Neural cell (in vitro differentiated cells): Measurements from ENCODE around the gene HAPLN2. TPM values are rescaled to one million over a fixed set of nuclear protein-coding genes. Genes with fewer than 3 reads are reported as not detected.

Source experiments
- H2AFZ ChIP-seq: fragments of 200-600, 300-800 bp; sonication (generic), shearing (Covaris generic); 2 replicates; pipeline ENCODE4 v1.6.0; 2014; ENCODE audit warnings: low read depth, mild to moderate bottlenecking, antibody characterized with exemption, low read length, moderate library complexity
- H3F3A ChIP-seq: fragments of 200-600 bp; shearing (Covaris generic); 2 replicates; pipeline ENCODE4 v1.6.1; 2016; ENCODE audit warnings: mild to moderate bottlenecking, moderate library complexity, mixed read lengths, antibody characterized with exemption, low read length; ENCODE audit not compliant: insufficient read depth, poor library complexity, severe bottlenecking
- H3K27ac ChIP-seq: fragments of 200-600, 300-800 bp; sonication (generic), shearing (Covaris generic); 2 replicates; pipeline ENCODE4 v1.5.1; 2014; ENCODE audit warnings: mild to moderate bottlenecking, low read length, moderate library complexity
- H3K27me3 ChIP-seq: fragments of 300-800, 200-600 bp; sonication (generic), shearing (Covaris generic); 2 replicates; pipeline ENCODE4 v1.6.0; 2014; ENCODE audit warnings: mild to moderate bottlenecking, low read depth, low read length, moderate library complexity; ENCODE audit not compliant: insufficient read depth
- H3K36me3 ChIP-seq: fragments of 300-800, 200-600 bp; sonication (generic), shearing (Covaris generic); 2 replicates; pipeline ENCODE4 v1.5.1; 2014; ENCODE audit warnings: mild to moderate bottlenecking, antibody characterized with exemption, low read length, moderate library complexity; ENCODE audit not compliant: insufficient read depth
- H3K4me2 ChIP-seq: fragments of 300-800, 200-600 bp; sonication (generic), shearing (Covaris generic); 2 replicates; pipeline ENCODE4 v1.6.0; 2014; ENCODE audit warnings: mild to moderate bottlenecking, low read length
- H3K4me3 ChIP-seq: fragments of 300-800, 200-600 bp; sonication (generic), shearing (Covaris generic); 2 replicates; pipeline ENCODE4 v1.5.1; 2014; ENCODE audit warnings: mild to moderate bottlenecking, low read length, moderate library complexity
- H3K79me2 ChIP-seq: fragments of 200-600 bp; shearing (Covaris generic); replicated peaks from 2 replicates; pipeline ENCODE4 v1.6.0; 2014; ENCODE audit warnings: mild to moderate bottlenecking, low read length, moderate library complexity; ENCODE audit not compliant: insufficient read depth
- H3K9ac ChIP-seq: fragments of 300-800, 200-600 bp; sonication (generic), shearing (Covaris generic); 2 replicates; pipeline ENCODE4 v1.6.1; 2016; ENCODE audit warnings: mild to moderate bottlenecking, low read length, mixed read lengths
- H3K9me2 ChIP-seq: fragments of 200-600 bp; shearing (Covaris generic); 2 replicates; pipeline ENCODE4 v1.6.1; 2016; ENCODE audit warnings: mild to moderate bottlenecking, low read length, mixed read lengths; ENCODE audit not compliant: insufficient read depth
- H3K9me3 ChIP-seq: fragments of 200-600, 300-800 bp; sonication (generic), shearing (Covaris generic); 2 replicates; pipeline ENCODE4 v1.6.1; 2016; ENCODE audit warnings: mild to moderate bottlenecking, mixed run types, low read length, moderate library complexity, mixed read lengths
- H4K20me1 ChIP-seq: fragments of 200-600 bp; shearing (Covaris generic); 2 replicates; pipeline ENCODE4 v1.6.1; 2016; ENCODE audit warnings: mild to moderate bottlenecking, mixed run types; ENCODE audit not compliant: insufficient read depth
- EP300 ChIP-seq: fragments of 450-650 bp; conservative IDR thresholded peaks from 2 replicates; pipeline ENCODE4 v1.6.1; 2014; ENCODE audit warnings: antibody characterized with exemption, mild to moderate bottlenecking, moderate library complexity; ENCODE audit not compliant: poor library complexity, severe bottlenecking
- EZH2 ChIP-seq: fragments of 200-600, 300-800 bp; shearing (Covaris generic), sonication (generic); IDR thresholded peaks from 2 replicates; pipeline ENCODE4 v1.6.1; 2014; ENCODE audit warnings: antibody characterized with exemption, low read length, borderline replicate concordance, mild to moderate bottlenecking; ENCODE audit not compliant: insufficient read depth, poor library complexity, severe bottlenecking
- MXI1 ChIP-seq: fragments of 450-650 bp; conservative IDR thresholded peaks from 2 replicates; pipeline ENCODE4 v1.6.1; 2014; ENCODE audit warnings: antibody characterized with exemption, mild to moderate bottlenecking; ENCODE audit not compliant: poor library complexity, severe bottlenecking
- POLR2AphosphoS5 ChIP-seq: IDR thresholded peaks from 2 replicates; pipeline ENCODE4 v1.6.1; 2012
- RAD21 ChIP-seq: fragments of 450-650 bp; conservative IDR thresholded peaks from 2 replicates; pipeline ENCODE4 v1.6.1; 2014; ENCODE audit warnings: antibody characterized with exemption, mild to moderate bottlenecking, moderate library complexity
- SMC3 ChIP-seq: fragments of 450-650 bp; conservative IDR thresholded peaks from 2 replicates; pipeline ENCODE4 v1.6.1; 2014; ENCODE audit warnings: antibody characterized with exemption, mild to moderate bottlenecking, moderate library complexity; ENCODE audit not compliant: poor library complexity
- TAF1 ChIP-seq: IDR thresholded peaks from 2 replicates; pipeline ENCODE4 v1.6.1; 2012; ENCODE audit warnings: low read depth
- polyA plus RNA-seq: library from polyadenylated mRNA; depleted of rRNA; stranded (reverse); fragments of >200 nt; gene quantifications from 2 replicates; pipeline ENCODE4 v1.2.3, GENCODE V29; 2014
- TF ChIP-seq, protein P1 (sequence below): fragments of 450-650 bp; IDR thresholded peaks from 2 replicates; pipeline ENCODE4 v1.5.1; 2014; ENCODE audit warnings: antibody characterized with exemption, mild to moderate bottlenecking, moderate library complexity; ENCODE audit not compliant: poor library complexity, severe bottlenecking
- TF ChIP-seq, protein P2 (sequence below): IDR thresholded peaks from 2 replicates; pipeline ENCODE4 v1.6.1; 2012; ENCODE audit warnings: borderline replicate concordance

Gene HAPLN2
- polyA plus RNA-seq, 1 donor from 2014 or later: 22.9 TPM

GRCh38 chr1:156599811-156600210, 19.4 kb upstream of the HAPLN2 start:
- H3K27ac ChIP-seq: no peak overlapping the region
- H3K9me3 ChIP-seq: no peaks in the 10 kb centered on the region
- TF ChIP-seq EZH2 (no peak), SMC3 (no peak), POLR2AphosphoS5 (no peak), EP300 (no peak), MXI1 (no peak), TAF1 (no peak), RAD21 (no peak)
- TF ChIP-seq, protein P1, sequence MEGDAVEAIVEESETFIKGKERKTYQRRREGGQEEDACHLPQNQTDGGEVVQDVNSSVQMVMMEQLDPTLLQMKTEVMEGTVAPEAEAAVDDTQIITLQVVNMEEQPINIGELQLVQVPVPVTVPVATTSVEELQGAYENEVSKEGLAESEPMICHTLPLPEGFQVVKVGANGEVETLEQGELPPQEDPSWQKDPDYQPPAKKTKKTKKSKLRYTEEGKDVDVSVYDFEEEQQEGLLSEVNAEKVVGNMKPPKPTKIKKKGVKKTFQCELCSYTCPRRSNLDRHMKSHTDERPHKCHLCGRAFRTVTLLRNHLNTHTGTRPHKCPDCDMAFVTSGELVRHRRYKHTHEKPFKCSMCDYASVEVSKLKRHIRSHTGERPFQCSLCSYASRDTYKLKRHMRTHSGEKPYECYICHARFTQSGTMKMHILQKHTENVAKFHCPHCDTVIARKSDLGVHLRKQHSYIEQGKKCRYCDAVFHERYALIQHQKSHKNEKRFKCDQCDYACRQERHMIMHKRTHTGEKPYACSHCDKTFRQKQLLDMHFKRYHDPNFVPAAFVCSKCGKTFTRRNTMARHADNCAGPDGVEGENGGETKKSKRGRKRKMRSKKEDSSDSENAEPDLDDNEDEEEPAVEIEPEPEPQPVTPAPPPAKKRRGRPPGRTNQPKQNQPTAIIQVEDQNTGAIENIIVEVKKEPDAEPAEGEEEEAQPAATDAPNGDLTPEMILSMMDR: no peak
- TF ChIP-seq, protein P2, sequence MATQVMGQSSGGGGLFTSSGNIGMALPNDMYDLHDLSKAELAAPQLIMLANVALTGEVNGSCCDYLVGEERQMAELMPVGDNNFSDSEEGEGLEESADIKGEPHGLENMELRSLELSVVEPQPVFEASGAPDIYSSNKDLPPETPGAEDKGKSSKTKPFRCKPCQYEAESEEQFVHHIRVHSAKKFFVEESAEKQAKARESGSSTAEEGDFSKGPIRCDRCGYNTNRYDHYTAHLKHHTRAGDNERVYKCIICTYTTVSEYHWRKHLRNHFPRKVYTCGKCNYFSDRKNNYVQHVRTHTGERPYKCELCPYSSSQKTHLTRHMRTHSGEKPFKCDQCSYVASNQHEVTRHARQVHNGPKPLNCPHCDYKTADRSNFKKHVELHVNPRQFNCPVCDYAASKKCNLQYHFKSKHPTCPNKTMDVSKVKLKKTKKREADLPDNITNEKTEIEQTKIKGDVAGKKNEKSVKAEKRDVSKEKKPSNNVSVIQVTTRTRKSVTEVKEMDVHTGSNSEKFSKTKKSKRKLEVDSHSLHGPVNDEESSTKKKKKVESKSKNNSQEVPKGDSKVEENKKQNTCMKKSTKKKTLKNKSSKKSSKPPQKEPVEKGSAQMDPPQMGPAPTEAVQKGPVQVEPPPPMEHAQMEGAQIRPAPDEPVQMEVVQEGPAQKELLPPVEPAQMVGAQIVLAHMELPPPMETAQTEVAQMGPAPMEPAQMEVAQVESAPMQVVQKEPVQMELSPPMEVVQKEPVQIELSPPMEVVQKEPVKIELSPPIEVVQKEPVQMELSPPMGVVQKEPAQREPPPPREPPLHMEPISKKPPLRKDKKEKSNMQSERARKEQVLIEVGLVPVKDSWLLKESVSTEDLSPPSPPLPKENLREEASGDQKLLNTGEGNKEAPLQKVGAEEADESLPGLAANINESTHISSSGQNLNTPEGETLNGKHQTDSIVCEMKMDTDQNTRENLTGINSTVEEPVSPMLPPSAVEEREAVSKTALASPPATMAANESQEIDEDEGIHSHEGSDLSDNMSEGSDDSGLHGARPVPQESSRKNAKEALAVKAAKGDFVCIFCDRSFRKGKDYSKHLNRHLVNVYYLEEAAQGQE: no peak
- no peaks in the 10 kb centered on the region for H3K36me3 ChIP-seq
- no peaks in the 10 kb centered on the region for H3K79me2 ChIP-seq
- no peaks in the 10 kb centered on the region for H3F3A ChIP-seq
- H2AFZ ChIP-seq: no peak overlapping the region
- no peaks in the 10 kb centered on the region for H4K20me1 ChIP-seq
- no peaks in the 10 kb centered on the region for H3K9me2 ChIP-seq
- H3K9ac ChIP-seq: no peak overlapping the region
- H3K4me2 ChIP-seq: no peak overlapping the region
- H3K4me3 ChIP-seq: no peak overlapping the region
- H3K27me3 ChIP-seq: no peaks in the 10 kb centered on the region

GRCh38 chr1:156600733-156601121, 18.5 kb upstream of the HAPLN2 start:
- H3F3A ChIP-seq: no peaks in the 10 kb centered on the region
- H3K9me3 ChIP-seq: no peaks in the 10 kb centered on the region
- H3K27ac ChIP-seq: no peak overlapping the region
- H4K20me1 ChIP-seq: no peaks in the 10 kb centered on the region
- H3K9me2 ChIP-seq: no peaks in the 10 kb centered on the region
- no peaks in the 10 kb centered on the region for H3K79me2 ChIP-seq
- TF ChIP-seq TAF1 (no peak), EZH2 (no peak), POLR2AphosphoS5 (no peak), EP300 (no peak), RAD21 (no peak), MXI1 (no peak)
- TF ChIP-seq, protein P2: no peak
- TF ChIP-seq, protein P1: no peak
- peak overlapping the region; percentile 93 for H3K4me2 ChIP-seq
- H3K36me3 ChIP-seq: no peaks in the 10 kb centered on the region
- peak overlapping the region; percentile 68 for H3K9ac ChIP-seq
- peak overlapping the region; percentile 75 for H3K4me3 ChIP-seq
- no peaks in the 10 kb centered on the region for H3K27me3 ChIP-seq
- no peak overlapping the region for H2AFZ ChIP-seq
